Activated CD4-positive, alpha-beta T cell treated with anti-CD3 and anti-CD28 coated beads for 24 hours (primary cell): ENCODE results near the gene SLC39A11.
"Not testable (repeated sequence)": the region's sequence is repeated elsewhere in the genome, so short reads cannot be mapped to it uniquely, and the experiment has no call there.

ENCODE experiments used
- DNase-seq, 2 donors: peaks; one replicate each; pipeline ENCODE4 v3.0.0-alpha.2; 2020; ENCODE audit warnings: low read depth in 2 of 2

SLC39A11 gene, protein sequence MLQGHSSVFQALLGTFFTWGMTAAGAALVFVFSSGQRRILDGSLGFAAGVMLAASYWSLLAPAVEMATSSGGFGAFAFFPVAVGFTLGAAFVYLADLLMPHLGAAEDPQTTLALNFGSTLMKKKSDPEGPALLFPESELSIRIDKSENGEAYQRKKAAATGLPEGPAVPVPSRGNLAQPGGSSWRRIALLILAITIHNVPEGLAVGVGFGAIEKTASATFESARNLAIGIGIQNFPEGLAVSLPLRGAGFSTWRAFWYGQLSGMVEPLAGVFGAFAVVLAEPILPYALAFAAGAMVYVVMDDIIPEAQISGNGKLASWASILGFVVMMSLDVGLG

DNA sequence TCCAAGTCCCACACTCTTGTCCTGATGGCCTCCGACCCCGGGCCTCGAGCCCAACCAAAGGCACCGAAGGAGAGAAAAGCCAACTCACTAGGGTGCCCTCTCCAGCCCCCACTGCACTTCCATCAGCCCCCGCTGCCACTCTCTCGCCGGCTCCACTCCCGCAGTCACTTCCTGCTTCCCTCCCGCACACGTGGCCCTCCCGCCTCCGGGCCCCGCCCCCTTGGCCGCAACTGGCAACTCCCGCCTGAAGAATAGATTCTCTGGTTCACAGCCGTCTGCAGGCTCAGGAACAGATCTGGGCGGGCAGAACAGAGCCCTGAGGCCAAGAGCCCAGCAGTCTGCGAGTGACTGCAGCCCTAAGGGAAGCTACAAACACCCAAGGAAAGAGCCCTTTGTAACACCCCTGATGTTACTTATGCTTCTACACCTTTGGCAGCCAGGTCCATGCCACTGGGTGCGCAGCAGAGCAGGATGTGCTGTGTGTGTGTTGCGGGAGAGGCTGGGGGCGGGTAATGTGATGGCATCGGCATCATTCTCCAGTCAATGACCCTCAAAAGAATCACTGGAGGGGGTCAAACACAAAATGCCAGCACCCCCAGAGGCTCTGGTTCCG, at the start of gene SLC39A11:
SLC39A11 (minus strand) TSS at position 166 of the 613 bp plus-strand sequence. CDS start 3,924 bp downstream, outside the sequence.
- peak; percentile 81 to 84 for DNase-seq

DNA sequence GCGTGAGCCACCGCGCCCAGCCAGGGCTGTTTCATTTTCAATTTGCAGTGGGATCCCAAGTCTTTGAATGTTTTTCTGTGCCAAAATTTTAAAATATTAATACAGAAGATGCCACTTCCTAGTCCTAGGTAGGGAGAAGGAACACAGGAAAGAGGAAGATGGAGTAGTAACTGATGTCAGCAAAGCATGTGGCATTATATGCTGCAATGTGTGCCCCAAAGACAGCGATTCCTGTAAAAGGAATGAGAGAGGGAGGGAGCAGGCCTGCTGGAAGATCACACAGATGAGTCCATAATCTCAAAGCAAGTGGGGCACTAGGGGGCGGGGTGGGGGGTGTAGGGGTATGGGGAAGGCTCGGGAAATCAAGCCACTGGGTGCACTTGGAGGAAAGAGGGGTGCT, 48.9 kb upstream of the SLC39A11 start:
- DNase-seq = no peak

DNA sequence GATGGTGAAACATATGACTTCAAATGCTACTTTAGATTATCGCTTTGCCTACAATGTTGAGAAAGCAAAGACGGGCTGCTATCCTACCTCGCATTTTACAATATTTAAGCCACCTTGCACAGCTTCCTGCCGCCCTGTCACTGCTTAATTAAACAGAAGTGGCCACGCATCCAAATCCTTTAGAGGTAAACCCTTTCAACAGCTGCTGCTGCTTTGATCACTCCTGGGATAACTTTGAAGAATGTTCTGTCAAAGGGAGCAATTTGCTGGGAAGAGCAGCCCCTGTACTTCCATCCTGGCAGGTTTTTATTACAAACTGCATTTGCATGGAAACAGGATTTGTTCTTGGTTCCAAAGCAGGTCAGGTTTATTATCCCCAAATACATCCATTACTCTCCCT, 48.1 kb upstream of the SLC39A11 start:
- DNase-seq = no peak

DNA sequence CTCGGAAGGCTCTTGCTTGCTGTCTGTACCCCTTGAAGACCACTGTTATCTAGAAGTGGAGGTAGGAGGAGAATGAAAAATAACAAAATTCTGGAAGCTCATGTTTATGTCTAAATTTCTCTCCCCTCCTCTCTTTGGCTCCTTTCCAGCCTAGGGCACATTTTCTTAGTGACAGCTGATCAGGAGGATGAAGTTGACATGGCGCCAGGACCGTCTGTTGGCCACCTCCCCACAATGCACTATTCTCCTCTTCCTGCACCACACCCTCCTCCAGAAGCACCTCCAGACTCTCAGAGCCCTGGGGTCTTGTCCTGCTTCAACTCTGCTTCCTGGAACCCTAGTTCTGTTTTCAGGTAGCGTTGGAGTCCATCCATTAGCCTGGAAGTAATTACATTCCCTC, 46.8 kb upstream of the SLC39A11 start:
- no peak for DNase-seq

DNA sequence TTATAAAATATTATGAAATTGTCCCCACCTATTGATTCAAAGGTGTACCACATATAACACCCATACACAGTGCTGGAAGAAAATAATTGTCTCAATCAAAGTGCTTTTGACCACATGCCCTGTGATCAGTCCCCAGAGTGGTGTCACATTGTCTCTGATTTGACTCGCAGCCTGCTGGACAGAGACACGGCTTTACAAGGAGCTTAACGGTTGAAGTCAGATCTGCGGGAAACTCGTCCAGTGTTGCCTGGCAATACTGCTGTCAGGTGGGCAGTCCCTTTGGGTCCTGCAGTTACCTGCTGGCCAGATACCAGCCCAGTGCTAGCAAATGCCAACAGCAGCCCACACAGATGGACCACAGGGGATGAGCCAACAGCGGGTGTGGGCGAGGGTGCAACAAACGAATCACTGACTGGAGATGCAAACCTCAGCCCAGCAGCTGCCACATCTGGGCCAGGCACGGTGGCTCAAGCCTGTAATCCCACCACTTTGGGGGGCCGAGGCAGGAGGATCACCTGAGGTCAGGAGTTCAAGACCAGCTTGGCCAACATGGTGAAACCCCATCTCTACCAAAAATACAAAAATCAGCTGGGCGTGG, 46.2 kb upstream of the SLC39A11 start:
- no peak for DNase-seq

DNA sequence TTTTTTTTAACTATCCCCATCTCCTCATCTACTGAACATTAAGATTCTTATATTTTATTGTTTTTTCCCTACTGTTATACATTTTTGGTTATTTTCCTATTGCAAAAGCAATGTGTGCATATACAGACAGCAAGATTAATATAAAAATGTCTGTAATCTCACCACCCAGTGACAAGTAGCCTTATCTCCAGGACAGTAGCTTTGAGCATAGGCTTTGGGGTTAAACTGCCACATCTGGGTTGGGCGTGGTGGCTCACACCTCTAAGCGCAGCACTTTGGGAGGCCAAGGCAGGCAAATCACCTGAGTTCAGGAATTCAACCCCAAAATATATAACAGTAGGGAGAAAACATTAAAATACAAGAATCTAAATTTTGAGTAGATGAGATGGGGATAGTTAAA, 44.9 kb upstream of the SLC39A11 start:
- DNase-seq = no peak

- DNase-seq = no peak
These were observed 43.3 kb upstream of the SLC39A11 start for GRCh38 chr17:73135766-73136165.

GRCh38 chr17:73133911-73134649, 41.6 kb upstream of the SLC39A11 start:
- no peak for DNase-seq

- DNase-seq = no peak
These were observed 39.6 kb upstream of the SLC39A11 start for GRCh38 chr17:73132085-73132492.

- DNase-seq = not testable (repeated sequence)
These were observed 39.0 kb upstream of the SLC39A11 start for GRCh38 chr17:73131439-73131838.

- DNase-seq = no peak
These were observed 38.5 kb upstream of the SLC39A11 start for GRCh38 chr17:73130977-73131376.

DNA sequence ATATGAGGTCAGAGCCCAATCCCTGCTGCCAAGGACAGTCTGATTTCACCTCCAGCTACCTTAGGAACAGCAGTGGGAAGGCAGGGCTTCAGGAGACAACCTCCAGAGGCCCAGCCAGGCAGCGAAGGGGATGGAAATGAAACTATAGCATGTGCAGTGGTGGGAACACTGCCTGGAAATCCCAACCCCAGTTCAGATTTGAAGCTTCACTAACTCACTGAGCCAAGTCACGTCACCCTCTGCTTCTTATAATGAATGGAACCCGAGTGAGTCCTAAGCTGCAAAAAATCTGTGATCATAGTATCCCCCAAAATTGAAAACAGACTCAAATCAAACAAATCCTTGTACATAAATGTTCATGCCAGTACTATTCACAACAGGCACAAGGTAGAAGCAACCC, 36.0 kb upstream of the SLC39A11 start:
- DNase-seq = no peak

DNA sequence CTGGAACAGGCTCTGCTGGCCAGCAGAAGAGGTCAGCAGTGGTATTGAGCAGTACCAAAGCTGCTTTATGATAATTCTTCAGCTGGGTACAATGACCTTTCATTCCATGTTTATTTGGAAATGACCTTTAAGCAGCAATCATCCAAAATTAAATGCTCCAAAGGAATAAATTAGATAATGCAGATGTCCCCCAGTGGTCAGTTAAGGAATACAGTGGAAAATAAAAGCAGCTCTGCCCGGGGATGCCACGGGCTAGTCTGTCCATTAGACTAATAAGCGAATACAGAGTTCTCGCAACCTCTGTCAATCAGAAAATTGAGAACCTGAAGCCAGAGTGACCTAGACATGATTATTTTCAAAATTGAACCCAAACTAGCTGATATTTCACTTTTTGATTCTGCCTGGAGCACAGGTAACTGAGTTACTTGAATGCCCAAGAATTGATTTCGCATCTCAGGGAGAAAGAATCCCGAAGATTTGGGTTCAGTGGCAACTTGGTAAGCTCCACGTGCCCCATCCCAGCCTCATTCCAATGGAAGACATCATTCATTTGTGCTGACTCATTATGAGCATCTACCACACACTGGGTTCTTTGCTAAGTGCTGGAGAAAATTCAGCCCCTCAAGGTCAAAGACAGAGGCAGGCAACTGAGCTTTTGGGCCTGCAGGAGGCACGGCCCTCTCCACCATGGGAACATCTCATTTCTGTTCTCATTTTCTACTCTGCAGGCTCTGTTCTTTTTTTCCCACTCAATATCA, 34.4 kb upstream of the SLC39A11 start:
- DNase-seq = no peak

GRCh38 chr17:73123606-73124320, 31.3 kb upstream of the SLC39A11 start:
- DNase-seq = no peak

DNA sequence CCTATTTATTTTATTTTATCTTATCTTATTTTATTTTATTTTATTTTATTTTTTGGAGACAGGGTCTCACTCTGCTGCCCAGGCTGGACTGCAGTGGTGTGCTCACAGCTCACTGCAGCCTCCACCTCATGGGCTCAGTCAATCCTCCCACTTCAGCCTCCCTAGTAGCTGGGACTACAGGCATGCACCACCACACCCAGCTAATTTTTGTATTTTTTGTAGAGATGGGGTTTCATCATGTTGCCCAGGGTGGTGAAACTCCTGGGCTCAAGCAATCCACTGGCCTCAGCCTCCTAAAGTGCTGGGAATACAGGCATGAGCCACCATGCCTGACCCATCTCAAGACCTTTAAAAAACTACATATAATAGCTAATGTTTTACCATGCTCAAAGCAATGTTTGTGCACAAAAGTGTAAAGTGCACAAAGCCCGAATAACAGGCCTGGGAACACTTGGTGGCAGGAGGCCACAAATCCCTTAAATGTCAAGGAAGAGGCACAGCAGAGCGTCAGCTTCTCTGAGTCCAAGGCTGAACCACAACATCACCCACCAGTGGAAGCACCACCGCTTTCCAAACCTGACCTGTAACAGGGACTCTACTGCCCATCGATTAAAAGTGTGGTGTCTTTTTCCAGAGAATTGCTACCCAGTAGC, 30.6 kb upstream of the SLC39A11 start:
- no peak for DNase-seq

DNA sequence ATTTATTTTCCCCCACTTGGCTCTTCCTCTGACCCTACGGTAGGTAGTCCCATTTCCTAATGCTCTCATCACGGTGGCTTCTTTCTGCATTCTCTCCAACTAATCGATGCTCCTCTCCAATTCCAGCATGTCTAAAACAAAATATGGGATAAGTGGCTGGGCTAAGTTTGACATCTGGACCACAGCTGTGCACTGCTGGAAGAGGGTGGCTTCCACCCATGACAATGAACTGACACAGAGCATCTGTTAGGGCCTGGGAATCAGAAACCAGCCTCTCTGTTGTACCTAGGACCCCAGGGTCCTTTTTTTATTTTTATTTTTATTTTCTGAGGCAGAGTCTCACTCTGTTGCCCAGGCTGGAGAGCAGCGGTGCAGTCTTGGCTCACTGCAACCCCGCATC, 29.0 kb upstream of the SLC39A11 start:
- no peak for DNase-seq

DNA sequence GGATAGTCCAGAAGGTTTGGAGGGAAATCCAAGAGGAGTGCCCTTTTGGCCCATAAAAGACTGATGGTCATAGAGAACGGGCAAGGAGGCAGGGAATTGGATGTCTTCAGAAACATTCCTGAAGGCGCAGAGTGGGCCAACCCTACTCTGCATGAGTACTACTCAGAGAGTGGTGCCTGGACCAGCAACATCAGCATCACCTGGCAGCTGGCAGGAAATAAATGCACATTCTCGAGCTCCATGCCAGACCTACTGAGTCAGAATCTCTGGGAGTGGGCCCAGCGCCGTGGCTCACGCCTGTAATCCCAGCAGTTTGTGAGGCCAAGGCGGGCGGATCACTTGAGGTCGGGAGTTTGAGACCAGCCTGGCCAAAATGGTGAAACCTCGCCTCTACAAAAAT, 27.1 kb upstream of the SLC39A11 start:
- DNase-seq = no peak

DNA sequence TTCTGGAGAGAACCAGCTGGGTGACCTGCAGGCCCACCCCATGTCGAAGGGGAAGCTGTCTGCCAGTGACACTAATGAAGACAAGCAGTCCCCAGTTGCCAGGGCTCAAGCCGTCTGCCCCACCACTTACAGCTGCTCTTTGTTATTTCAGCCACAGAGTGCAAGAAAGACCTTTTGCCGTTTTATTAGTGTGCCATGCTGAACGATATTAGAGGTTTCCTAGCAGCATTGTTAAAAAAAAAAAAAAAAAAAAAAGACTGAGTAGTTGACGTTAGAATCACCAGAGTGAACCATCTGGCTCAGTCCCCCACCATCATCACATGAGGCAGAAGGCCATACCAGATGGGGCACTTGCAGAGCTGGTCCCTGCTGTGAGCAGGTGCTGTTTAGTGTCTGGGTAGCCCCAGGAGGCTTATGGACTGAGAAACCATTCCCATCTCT, 26.5 kb upstream of the SLC39A11 start:
- DNase-seq = no peak

DNA sequence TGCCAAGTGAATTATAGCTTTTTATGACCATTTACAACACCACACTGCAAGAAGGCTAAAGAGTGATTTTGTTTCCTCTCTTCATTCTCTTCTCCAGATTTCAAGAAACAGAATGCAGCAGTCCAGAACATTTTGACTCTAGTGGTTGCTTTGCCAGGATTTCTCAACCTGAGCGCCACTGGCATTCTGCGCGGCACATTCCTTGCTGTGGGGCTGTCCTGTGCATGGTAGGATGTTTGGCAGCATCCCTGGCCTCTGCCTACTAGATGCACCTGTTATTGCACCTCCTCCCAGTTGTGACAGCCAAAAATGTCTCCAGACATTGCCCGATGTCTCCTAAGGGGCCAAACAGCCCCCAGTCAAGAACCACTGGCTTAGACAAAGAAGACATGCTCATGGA, 25.7 kb upstream of the SLC39A11 start:
- DNase-seq = no peak

GRCh38 chr17:73112246-73112645, 19.8 kb upstream of the SLC39A11 start:
- DNase-seq = no peak
